GM23248 (cell line): Measurements from ENCODE around the gene TMIE.

Source experiments
- EZH2 ChIP-seq: fragments of 200-600 bp; sonication (generic); IDR thresholded peaks from 2 replicates; pipeline ENCODE4 v1.6.1; 2018; ENCODE audit warnings: antibody characterized with exemption, mild to moderate bottlenecking; ENCODE audit not compliant: insufficient read depth, poor library complexity, severe bottlenecking
- EZH2phosphoT487 ChIP-seq: fragments of 200-600 bp; sonication (generic); IDR thresholded peaks from 2 replicates; pipeline ENCODE4 v1.6.1; 2018; ENCODE audit warnings: antibody characterized with exemption, moderate library complexity, mild to moderate bottlenecking, low read depth; ENCODE audit not compliant: insufficient read depth

DNA sequence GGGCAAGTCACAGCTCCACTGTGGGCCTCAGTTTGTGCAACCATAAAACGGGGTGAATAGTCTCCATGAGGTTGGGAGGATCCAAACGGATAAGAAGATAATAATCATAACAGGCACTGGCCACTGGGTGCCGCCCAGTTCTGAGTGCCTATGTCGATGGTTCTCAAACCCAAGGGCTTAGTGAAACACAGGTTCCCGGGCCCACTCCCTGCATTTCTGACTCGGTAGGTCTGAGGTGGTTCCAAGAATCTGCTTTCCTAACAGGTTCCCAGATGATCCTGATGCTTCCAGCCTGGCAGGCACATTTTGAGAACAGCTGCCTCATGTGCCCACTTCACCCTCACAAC is 28.9 kb upstream of the TMIE start:
- TF ChIP-seq EZH2 (no peak), EZH2phosphoT487 (no peak)
